SK-N-SH (cell line): ENCODE measurements around the gene SCN3B.

Source experiments
- GABPA ChIP-seq: IDR thresholded peaks from 2 replicates; pipeline ENCODE4 v1.4.0; 2012; ENCODE audit warnings: low read depth, mild to moderate bottlenecking
- NRF1 ChIP-seq: IDR thresholded peaks from 2 replicates; pipeline ENCODE4 v1.6.1; 2012; ENCODE audit warnings: low read depth, mild to moderate bottlenecking, low read length
- TF ChIP-seq, protein P1 (sequence below): fragments of 200-600 bp; sonication (generic); IDR thresholded peaks from 2 replicates; pipeline ENCODE4 v1.6.1; 2017; ENCODE audit warnings: antibody characterized with exemption, mild to moderate bottlenecking, moderate library complexity

DNA sequence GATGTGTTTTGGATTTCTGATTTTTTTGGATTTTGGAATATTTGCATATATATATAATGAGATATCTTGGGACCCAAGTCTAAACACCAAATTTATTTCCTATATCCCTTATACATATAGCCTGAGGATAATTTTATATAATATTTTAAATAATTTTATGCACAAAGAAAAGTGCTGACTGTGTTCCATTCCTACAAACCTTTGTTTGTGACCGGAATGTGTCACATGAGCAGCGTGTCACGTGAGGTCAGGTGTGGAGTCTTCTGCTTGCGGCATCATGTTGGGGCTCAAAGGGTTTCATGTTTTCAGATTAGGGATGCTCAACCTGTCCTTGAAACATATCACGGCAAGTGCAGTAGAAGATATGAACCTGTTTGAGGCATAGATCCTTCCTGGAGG, 65.6 kb downstream of the SCN3B start:
- TF ChIP-seq, protein P1, sequence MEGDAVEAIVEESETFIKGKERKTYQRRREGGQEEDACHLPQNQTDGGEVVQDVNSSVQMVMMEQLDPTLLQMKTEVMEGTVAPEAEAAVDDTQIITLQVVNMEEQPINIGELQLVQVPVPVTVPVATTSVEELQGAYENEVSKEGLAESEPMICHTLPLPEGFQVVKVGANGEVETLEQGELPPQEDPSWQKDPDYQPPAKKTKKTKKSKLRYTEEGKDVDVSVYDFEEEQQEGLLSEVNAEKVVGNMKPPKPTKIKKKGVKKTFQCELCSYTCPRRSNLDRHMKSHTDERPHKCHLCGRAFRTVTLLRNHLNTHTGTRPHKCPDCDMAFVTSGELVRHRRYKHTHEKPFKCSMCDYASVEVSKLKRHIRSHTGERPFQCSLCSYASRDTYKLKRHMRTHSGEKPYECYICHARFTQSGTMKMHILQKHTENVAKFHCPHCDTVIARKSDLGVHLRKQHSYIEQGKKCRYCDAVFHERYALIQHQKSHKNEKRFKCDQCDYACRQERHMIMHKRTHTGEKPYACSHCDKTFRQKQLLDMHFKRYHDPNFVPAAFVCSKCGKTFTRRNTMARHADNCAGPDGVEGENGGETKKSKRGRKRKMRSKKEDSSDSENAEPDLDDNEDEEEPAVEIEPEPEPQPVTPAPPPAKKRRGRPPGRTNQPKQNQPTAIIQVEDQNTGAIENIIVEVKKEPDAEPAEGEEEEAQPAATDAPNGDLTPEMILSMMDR = no peak
- no peak for TF ChIP-seq GABPA
- TF ChIP-seq NRF1 = no peak
